ENCODE data around the gene NRXN3.

DNA sequence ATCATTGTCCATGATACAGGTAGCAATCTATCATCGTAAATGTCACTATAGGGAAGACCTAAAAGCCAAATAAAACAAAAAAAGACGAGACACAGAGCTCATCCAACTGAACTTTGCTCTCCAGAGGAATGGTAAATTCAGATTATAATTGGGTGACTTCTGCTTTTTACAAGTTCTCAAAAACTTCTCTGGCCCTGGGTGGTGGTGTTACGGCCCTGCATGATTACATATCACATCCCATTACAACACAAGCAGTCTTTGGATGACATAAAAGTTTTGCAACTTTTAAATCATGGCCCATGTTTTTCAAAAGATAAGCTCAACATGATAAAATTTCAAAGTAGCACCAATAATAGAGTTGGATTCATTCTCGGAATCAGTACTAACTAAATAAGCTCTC is 1741.6 kb downstream of the NRXN3 start:
- TF ChIP-seq, protein P1, sequence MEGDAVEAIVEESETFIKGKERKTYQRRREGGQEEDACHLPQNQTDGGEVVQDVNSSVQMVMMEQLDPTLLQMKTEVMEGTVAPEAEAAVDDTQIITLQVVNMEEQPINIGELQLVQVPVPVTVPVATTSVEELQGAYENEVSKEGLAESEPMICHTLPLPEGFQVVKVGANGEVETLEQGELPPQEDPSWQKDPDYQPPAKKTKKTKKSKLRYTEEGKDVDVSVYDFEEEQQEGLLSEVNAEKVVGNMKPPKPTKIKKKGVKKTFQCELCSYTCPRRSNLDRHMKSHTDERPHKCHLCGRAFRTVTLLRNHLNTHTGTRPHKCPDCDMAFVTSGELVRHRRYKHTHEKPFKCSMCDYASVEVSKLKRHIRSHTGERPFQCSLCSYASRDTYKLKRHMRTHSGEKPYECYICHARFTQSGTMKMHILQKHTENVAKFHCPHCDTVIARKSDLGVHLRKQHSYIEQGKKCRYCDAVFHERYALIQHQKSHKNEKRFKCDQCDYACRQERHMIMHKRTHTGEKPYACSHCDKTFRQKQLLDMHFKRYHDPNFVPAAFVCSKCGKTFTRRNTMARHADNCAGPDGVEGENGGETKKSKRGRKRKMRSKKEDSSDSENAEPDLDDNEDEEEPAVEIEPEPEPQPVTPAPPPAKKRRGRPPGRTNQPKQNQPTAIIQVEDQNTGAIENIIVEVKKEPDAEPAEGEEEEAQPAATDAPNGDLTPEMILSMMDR (conservative IDR thresholded peaks at IDR 0.05 in 1 of 2, IDR thresholded peaks at IDR 0.05 in 1 of 2; ENCODE audit: extremely low read depth in 1 of 2, insufficient read depth in 1 of 2, low read depth in 1 of 2, low read length in 2 of 2), result no peak
- no peak for TF ChIP-seq EZH2 (IDR thresholded peaks at IDR 0.05; ENCODE audit: borderline replicate concordance, low read length)

Measured in mammary epithelial cell (primary cell).